ENCODE data around the gene APBB2. TPM values are rescaled to one million over a fixed set of nuclear protein-coding genes. Genes with fewer than 3 reads are reported as not detected.

APBB2 gene
- total and polyA plus RNA-seq, 2 donors (not counting 1 experiment from before 2014, with no cell fraction given) = 4.4 to 15.8 TPM

DNA sequence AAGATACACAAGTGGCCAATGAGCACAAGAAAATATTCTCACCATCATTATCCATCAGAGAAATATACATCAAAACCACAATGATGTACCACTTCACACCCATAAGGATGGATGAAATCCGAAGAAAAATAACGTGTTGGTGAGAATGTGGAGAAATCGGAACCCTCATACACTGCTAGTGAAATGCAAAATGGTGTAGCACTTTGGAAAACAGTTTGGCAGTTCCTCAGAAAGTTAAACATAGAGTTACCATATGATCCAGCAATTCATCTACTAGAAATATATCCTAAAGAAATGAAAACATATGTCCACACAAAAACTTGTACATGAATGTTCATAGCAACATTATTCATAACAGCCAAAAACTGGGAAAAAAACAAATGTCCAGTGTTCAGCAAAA lies 18.5 kb upstream of the APBB2 start:
- intact Hi-C loops (cut with micrococcal nuclease) = no loop called here
- no peaks in the 10 kb centered on the region for H3K4me1 Mint-ChIP-seq
- no CpG with 5 or more reads among the region's 3 CpGs for WGBS (ENCODE audit: insufficient coverage)
- no peak overlapping the region for H2AFZ ChIP-seq (ENCODE audit: insufficient read depth, low read depth, low read length, poor library complexity, severe bottlenecking)
- no peaks in the 10 kb centered on the region for H3K36me3 ChIP-seq (replicated peaks in 1 of 2; ENCODE audit: control extremely low read depth in 1 of 2, control insufficient read depth in 1 of 2, extremely low read depth in 1 of 2, insufficient read depth in 2 of 2, low read length in 1 of 2)
- DNase-seq (no peak), ATAC-seq (ENCODE audit: low read depth) (no peak)
- peaks cover 13% of the 10 kb centered on the region for H3K27me3 Mint-ChIP-seq
- no peak overlapping the region for H3K27ac Mint-ChIP-seq
- H3K4me2 ChIP-seq (replicated peaks; ENCODE audit: low read depth, low read length, poor library complexity, severe bottlenecking) = no peak overlapping the region
- ChIA-PET CTCF (no interaction called here), POLR2A (no interaction called here)
- no peaks in the 10 kb centered on the region for H3K9me3 Mint-ChIP-seq (ENCODE audit: insufficient read depth)
- H4K20me1 ChIP-seq (ENCODE audit: control insufficient read depth, insufficient read depth, low read length, poor library complexity, severe bottlenecking) = no peaks in the 10 kb centered on the region
- H3K9me3 ChIP-seq (ENCODE audit: control extremely low read depth in 1 of 3, control insufficient read depth in 2 of 3, insufficient read depth in 1 of 3, low read length in 2 of 3) = no peaks in the 10 kb centered on the region
- H3K4me3 Mint-ChIP-seq = no peak overlapping the region
- H3K4me3 ChIP-seq (ENCODE audit: control extremely low read depth in 1 of 5, extremely low read depth in 1 of 5, insufficient read depth in 1 of 5, low read depth in 2 of 5, low read length in 4 of 5) = no peak overlapping the region
- H3K79me2 ChIP-seq (ENCODE audit: control insufficient read depth, insufficient read depth, low read length) = no peaks in the 10 kb centered on the region
- no peaks in the 10 kb centered on the region for H3K4me1 ChIP-seq (ENCODE audit: control insufficient read depth in 2 of 2, insufficient read depth in 2 of 2, low read length in 2 of 2)
- no peak overlapping the region for H3K27ac ChIP-seq (ENCODE audit: low read length in 2 of 2)
- no peak for TF ChIP-seq EZH2 (IDR thresholded peaks at IDR 0.05; ENCODE audit: borderline replicate concordance, insufficient read depth, low read depth, low read length, poor library complexity, severe bottlenecking)
- TF ChIP-seq, protein P1, sequence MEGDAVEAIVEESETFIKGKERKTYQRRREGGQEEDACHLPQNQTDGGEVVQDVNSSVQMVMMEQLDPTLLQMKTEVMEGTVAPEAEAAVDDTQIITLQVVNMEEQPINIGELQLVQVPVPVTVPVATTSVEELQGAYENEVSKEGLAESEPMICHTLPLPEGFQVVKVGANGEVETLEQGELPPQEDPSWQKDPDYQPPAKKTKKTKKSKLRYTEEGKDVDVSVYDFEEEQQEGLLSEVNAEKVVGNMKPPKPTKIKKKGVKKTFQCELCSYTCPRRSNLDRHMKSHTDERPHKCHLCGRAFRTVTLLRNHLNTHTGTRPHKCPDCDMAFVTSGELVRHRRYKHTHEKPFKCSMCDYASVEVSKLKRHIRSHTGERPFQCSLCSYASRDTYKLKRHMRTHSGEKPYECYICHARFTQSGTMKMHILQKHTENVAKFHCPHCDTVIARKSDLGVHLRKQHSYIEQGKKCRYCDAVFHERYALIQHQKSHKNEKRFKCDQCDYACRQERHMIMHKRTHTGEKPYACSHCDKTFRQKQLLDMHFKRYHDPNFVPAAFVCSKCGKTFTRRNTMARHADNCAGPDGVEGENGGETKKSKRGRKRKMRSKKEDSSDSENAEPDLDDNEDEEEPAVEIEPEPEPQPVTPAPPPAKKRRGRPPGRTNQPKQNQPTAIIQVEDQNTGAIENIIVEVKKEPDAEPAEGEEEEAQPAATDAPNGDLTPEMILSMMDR (IDR thresholded peaks at IDR 0.05) = no peak
- peaks cover 0 to 3% (median 0%) of the 10 kb centered on the region in 4 experiments for H3K27me3 ChIP-seq (replicated peaks in 1 of 4; ENCODE audit: control extremely low read depth in 1 of 4, control insufficient read depth in 3 of 4, insufficient read depth in 4 of 4, low read length in 3 of 4)
- H3K9ac ChIP-seq (ENCODE audit: low read length) = no peak overlapping the region

DNA sequence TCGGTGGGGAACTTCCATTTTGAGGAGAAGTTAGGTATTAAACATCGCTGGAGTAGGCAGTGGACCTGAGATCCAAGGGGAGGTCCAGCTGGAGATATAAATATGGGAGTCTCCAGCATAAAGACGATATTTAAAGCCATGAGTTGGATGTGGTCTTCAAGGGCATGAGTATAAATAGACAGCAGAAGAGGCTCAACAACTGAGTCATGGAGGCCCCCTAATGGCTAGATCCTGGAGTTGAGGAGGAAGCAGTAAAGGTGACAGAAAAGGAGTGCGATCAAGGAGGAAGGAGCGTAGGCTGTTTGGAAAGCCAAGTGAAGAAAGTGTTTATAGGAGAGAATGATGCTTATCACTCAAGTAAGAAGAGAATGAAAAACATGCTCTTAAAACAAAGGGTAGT lies 18.1 kb upstream of the APBB2 start:
- ChIA-PET CTCF (no interaction called here), POLR2A (no interaction called here)
- H3K27me3 ChIP-seq (replicated peaks in 1 of 4; ENCODE audit: control extremely low read depth in 1 of 4, control insufficient read depth in 3 of 4, insufficient read depth in 4 of 4, low read length in 3 of 4) = peaks cover 0 to 3% (median 0%) of the 10 kb centered on the region in 4 experiments
- Mint-ChIP-seq H3K27me3 (peaks cover 13% of the 10 kb centered on the region), H3K4me1 (no peaks in the 10 kb centered on the region), H3K27ac (no peak overlapping the region), H3K4me3 (no peak overlapping the region), H3K9me3 (ENCODE audit: insufficient read depth) (no peaks in the 10 kb centered on the region)
- TF ChIP-seq EZH2 (IDR thresholded peaks at IDR 0.05; ENCODE audit: borderline replicate concordance, insufficient read depth, low read depth, low read length, poor library complexity, severe bottlenecking) = no peak
- TF ChIP-seq, protein P1 (IDR thresholded peaks at IDR 0.05) = no peak
- H3K9me3 ChIP-seq (ENCODE audit: control extremely low read depth in 1 of 3, control insufficient read depth in 2 of 3, insufficient read depth in 1 of 3, low read length in 2 of 3) = no peaks in the 10 kb centered on the region
- no peak for ATAC-seq (ENCODE audit: low read depth)
- 92% methylated on average over 5 of the region's 5 CpGs for WGBS (ENCODE audit: insufficient coverage)
- no peaks in the 10 kb centered on the region for H3K4me1 ChIP-seq (ENCODE audit: control insufficient read depth in 2 of 2, insufficient read depth in 2 of 2, low read length in 2 of 2)
- no peaks in the 10 kb centered on the region for H4K20me1 ChIP-seq (ENCODE audit: control insufficient read depth, insufficient read depth, low read length, poor library complexity, severe bottlenecking)
- H3K4me2 ChIP-seq (replicated peaks; ENCODE audit: low read depth, low read length, poor library complexity, severe bottlenecking) = no peak overlapping the region
- H3K27ac ChIP-seq (ENCODE audit: low read length in 2 of 2) = no peak overlapping the region
- H3K9ac ChIP-seq (ENCODE audit: low read length) = no peak overlapping the region
- no peak for DNase-seq
- intact Hi-C loops (cut with micrococcal nuclease) = no loop called here
- no peak overlapping the region for H2AFZ ChIP-seq (ENCODE audit: insufficient read depth, low read depth, low read length, poor library complexity, severe bottlenecking)
- H3K4me3 ChIP-seq (ENCODE audit: control extremely low read depth in 1 of 5, extremely low read depth in 1 of 5, insufficient read depth in 1 of 5, low read depth in 2 of 5, low read length in 4 of 5) = no peak overlapping the region
- no peaks in the 10 kb centered on the region for H3K36me3 ChIP-seq (replicated peaks in 1 of 2; ENCODE audit: control extremely low read depth in 1 of 2, control insufficient read depth in 1 of 2, extremely low read depth in 1 of 2, insufficient read depth in 2 of 2, low read length in 1 of 2)
- H3K79me2 ChIP-seq (ENCODE audit: control insufficient read depth, insufficient read depth, low read length) = no peaks in the 10 kb centered on the region
